Kidney (tissue), 14 donors: ENCODE data around the gene LRIT2. TPM values are rescaled to one million over a fixed set of nuclear protein-coding genes. Genes with fewer than 3 reads are reported as not detected.

ENCODE experiments used
- DNase-seq, 5 donors: peaks; one replicate each; pipeline ENCODE4 v3.0.0-alpha.2; 2013 to 2020
- FAIRE-seq: peaks from 2 replicates; lab custom pipeline; 2012; peaks lifted over from hg19 to GRCh38; lab: Jason Lieb, UNC
- H3K27ac ChIP-seq, 2 donors: one replicate each; pipeline ENCODE4 v1.7.0; 2013; ENCODE audit warnings: low read depth in 2 of 2, low read length in 2 of 2, inconsistent platforms in 1 of 2
- H3K27me3 ChIP-seq: one replicate; pipeline ENCODE4 v1.7.1; 2013; ENCODE audit warnings: low read length, inconsistent platforms; ENCODE audit not compliant: control insufficient read depth, insufficient read depth
- H3K36me3 ChIP-seq, 3 donors: one replicate each; pipeline versions ENCODE4 v1.7.0 to v1.7.1; 2013; ENCODE audit warnings: low read length in 3 of 3, control low read depth in 1 of 3, inconsistent platforms in 1 of 3; ENCODE audit not compliant: insufficient read depth in 3 of 3, control insufficient read depth in 2 of 3
- H3K4me1 ChIP-seq, 3 donors: one replicate each; pipeline versions ENCODE4 v1.7.0 to v1.7.1; 2013; ENCODE audit warnings: low read length in 3 of 3, inconsistent platforms in 1 of 3, low read depth in 1 of 3; ENCODE audit not compliant: control insufficient read depth in 2 of 3, insufficient read depth in 2 of 3
- H3K4me3 ChIP-seq, 3 donors: one replicate each; pipeline versions ENCODE4 v1.7.0 to v1.8.1; 2013; ENCODE audit warnings: low read length in 3 of 3, control low read depth in 1 of 3, inconsistent platforms in 1 of 3
- H3K9ac ChIP-seq, 3 donors: one replicate each; pipeline versions ENCODE4 v1.7.0 to v1.7.1; 2013; ENCODE audit warnings: low read length in 3 of 3, control low read depth in 1 of 3, inconsistent platforms in 1 of 3
- H3K9me3 ChIP-seq, 3 donors: one replicate each; pipeline versions ENCODE4 v1.7.0 to v1.7.1; 2013; ENCODE audit warnings: low read length in 3 of 3, control low read depth in 1 of 3, inconsistent platforms in 1 of 3; ENCODE audit not compliant: control insufficient read depth in 2 of 3, insufficient read depth in 1 of 3
- intact Hi-C: fragments of 100-400 bp; cut with DNase I; formaldehyde crosslinking; loops from one replicate; pipeline ENCODE4 v1.11.1; 2022
- polyA plus RNA-seq: library from polyadenylated mRNA; stranded (reverse); fragments of 350-450 nt; fragmentation: Illumina TruSeq; extraction: RNeasy Lipid Tissue Mini Kit (QIAGEN cat#74804); gene quantifications from one replicate; pipeline ENCODE4 v1.2.3, GENCODE V29; 2014; ENCODE audit warnings: low read depth, low replicate concordance; ENCODE audit not compliant: insufficient read depth
- total RNA-seq: library from RNA; stranded (reverse); fragmentation: NEBNext Ultra II Directional; extraction: Animal tissue kit (Norgen Biotek cat#: 25700); gene quantifications from one replicate; pipeline ENCODE4 v1.2.1, GENCODE V29; 2021
- TF ChIP-seq, protein P1 (sequence below): IDR thresholded peaks from 3 replicates; pipeline ENCODE4 v1.5.1; 2012; ENCODE audit warnings: mild to moderate bottlenecking, moderate library complexity, borderline replicate concordance; ENCODE audit not compliant: insufficient read depth; ENCODE audit errors: extremely low read depth
- donor health status: control.
- donor health status: control.
- donor health status: control.
- donor health status: control.
- donor health status: control.
- donor health status: DM: yes; HTN: yes; CAD: no.
- donor health status: Normal renal cell carcinoma (clear cell type).

LRIT2 gene
- total and polyA plus RNA-seq, 2 donors from 2014 or later = not detected

DNA sequence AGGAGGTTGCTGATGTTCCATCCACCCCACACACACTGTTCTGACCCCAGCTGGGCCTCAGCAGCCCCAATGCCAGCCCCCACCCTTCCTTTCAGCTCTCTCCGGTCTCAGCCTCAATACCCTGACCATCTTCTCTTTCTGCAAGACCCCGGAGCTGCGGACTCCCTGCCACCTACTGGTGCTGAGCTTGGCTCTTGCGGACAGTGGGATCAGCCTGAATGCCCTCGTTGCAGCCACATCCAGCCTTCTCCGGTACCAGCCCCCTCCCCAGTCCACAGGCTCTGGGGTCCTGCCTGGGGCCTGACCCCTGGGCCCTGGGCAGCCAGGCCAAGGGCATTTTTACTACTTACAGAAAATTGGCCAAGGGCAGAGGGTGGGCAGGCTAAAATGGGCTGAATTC is 22.2 kb upstream of the LRIT2 start:
- Histone ChIP-seq H3K27ac (no peak overlapping the region), H3K4me1 (no peaks in the 10 kb centered on the region), H3K4me3 (no peak overlapping the region), H3K36me3 (no peaks in the 10 kb centered on the region), H3K9me3 (no peaks in the 10 kb centered on the region), H3K27me3 (no peaks in the 10 kb centered on the region), H3K9ac (no peak overlapping the region)
- TF ChIP-seq, protein P1, sequence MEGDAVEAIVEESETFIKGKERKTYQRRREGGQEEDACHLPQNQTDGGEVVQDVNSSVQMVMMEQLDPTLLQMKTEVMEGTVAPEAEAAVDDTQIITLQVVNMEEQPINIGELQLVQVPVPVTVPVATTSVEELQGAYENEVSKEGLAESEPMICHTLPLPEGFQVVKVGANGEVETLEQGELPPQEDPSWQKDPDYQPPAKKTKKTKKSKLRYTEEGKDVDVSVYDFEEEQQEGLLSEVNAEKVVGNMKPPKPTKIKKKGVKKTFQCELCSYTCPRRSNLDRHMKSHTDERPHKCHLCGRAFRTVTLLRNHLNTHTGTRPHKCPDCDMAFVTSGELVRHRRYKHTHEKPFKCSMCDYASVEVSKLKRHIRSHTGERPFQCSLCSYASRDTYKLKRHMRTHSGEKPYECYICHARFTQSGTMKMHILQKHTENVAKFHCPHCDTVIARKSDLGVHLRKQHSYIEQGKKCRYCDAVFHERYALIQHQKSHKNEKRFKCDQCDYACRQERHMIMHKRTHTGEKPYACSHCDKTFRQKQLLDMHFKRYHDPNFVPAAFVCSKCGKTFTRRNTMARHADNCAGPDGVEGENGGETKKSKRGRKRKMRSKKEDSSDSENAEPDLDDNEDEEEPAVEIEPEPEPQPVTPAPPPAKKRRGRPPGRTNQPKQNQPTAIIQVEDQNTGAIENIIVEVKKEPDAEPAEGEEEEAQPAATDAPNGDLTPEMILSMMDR = no peak
- DNase-seq (no peak), FAIRE-seq (no peak)
- intact Hi-C loops = no loop called here

DNA sequence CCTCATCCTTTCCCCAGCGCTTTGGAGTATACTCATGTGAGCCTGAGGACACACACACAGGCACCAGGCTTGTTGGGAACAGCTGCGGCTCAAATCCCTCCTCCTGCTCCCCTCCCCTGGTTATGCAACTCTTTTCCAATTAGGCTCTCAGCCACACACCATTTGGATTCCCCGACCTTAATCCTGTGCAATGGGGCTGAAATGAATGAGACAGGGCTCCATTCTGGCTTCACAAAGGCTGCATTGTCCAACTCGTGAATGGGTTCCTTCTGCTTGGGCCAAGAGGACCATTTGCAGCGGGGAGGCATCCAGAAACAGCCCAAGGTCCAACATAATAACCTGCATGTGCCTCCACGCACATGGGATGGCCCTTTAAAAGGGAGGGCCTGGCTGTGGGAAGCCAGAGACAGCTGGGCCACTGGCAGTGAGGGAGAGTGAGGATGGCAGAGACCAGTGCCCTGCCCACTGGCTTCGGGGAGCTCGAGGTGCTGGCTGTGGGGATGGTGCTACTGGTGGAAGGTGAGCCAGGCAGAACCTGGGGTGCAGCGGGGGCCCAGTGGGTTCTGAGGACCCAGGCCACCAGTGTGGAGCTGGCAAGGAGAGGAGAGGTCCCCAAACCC is 19.4 kb upstream of the LRIT2 start, which contains the start of gene RGR:
Gene RGR, plus strand, starts transcription at position 403 of the 620 bp plus-strand sequence. Its CDS starts 38 bp downstream, at position 441.
- no peaks in the 10 kb centered on the region for H3K27me3 ChIP-seq
- TF ChIP-seq, protein P1 = no peak
- no peaks in the 10 kb centered on the region for H3K4me1 ChIP-seq
- H3K4me3 ChIP-seq = no peak within 1 kb of the TSS
- intact Hi-C loops = no loop called here
- no peaks in the 10 kb centered on the region for H3K9me3 ChIP-seq
- H3K36me3 ChIP-seq = no peaks in the 10 kb centered on the region
- FAIRE-seq (no peak), DNase-seq (no peak)
- no peak within 1 kb of the TSS for H3K27ac ChIP-seq
- H3K9ac ChIP-seq = no peak within 1 kb of the TSS

DNA sequence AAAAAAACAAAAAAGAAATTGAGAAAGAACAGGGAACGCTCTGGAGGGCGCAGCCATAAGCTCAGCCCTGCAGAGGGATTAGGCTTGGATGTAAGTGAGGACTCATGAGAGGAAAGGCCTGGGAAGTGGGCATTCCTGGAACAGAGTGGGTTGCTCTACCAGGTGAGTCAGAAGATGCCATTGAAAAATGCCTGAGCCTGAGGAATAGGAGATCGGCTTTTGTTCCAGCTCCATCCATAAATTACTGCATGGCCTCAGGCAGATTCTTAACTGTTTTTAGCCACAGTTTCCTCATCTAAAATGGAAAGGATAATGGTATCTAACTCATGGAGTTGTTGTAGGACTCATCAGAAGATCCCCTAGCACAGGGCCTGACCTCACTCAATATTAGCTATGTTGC is 18.4 kb upstream of the LRIT2 start:
- Histone ChIP-seq H3K9ac (no peak overlapping the region), H3K36me3 (no peaks in the 10 kb centered on the region), H3K9me3 (no peaks in the 10 kb centered on the region), H3K27ac (no peak overlapping the region), H3K4me3 (no peak overlapping the region), H3K27me3 (no peaks in the 10 kb centered on the region), H3K4me1 (no peaks in the 10 kb centered on the region)
- no peak for FAIRE-seq
- DNase-seq = no peak
- intact Hi-C loops = no loop called here
- TF ChIP-seq, protein P1 = no peak
